BLaER1 (cell line): ENCODE results near the gene GIT2.

ENCODE experiments used
- H3K27ac ChIP-seq: shearing (Covaris generic); formaldehyde crosslinking; 2 replicates; pipeline ENCODE4 v1.8.1; 2022
- H3K27me3 ChIP-seq: shearing (Covaris generic); formaldehyde crosslinking; 2 replicates; pipeline ENCODE4 v1.8.1; 2022
- H3K36me3 ChIP-seq: shearing (Covaris generic); formaldehyde crosslinking; 2 replicates; pipeline ENCODE4 v1.8.1; 2022
- H3K4me1 ChIP-seq: shearing (Covaris generic); formaldehyde crosslinking; 2 replicates; pipeline ENCODE4 v1.8.1; 2022
- H3K4me2 ChIP-seq: shearing (Covaris generic); formaldehyde crosslinking; 2 replicates; pipeline ENCODE4 v1.8.1; 2022
- H3K4me3 ChIP-seq: shearing (Covaris generic); formaldehyde crosslinking; 2 replicates; pipeline ENCODE4 v1.8.1; 2022
- H3K9ac ChIP-seq: shearing (Covaris generic); formaldehyde crosslinking; 2 replicates; pipeline ENCODE4 v1.8.1; 2022
- H3K9me3 ChIP-seq: shearing (Covaris generic); formaldehyde crosslinking; 2 replicates; pipeline ENCODE4 v1.8.1; 2022
- H4K20me1 ChIP-seq: shearing (Covaris generic); formaldehyde crosslinking; 2 replicates; pipeline ENCODE4 v1.8.1; 2022
- Cebpa-rat ChIP-seq: shearing (Covaris generic); IDR thresholded peaks from 2 replicates; pipeline ENCODE4 v1.8.1; 2022

Gene GIT2

DNA sequence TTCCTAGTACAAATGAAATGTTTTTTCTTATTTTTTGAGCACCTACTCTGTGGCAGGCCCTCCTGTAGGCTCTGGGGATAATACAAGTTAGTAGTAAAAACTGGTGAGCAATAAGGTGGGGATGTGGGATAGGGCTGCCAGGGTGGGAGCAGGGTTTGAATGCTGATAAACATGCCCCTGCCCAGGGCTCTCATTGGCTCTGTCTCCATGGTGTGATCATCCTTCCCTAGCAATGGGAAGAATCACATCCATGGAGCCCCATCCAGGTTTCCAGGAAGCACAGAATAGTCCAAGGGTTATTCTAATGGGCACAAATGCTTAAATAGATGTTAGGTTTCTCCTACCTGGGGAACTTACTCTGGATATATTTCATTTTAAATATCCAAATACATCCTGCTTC lies 45.5 kb downstream of the GIT2 start:
- Histone ChIP-seq H3K27ac (no peak overlapping the region), H3K9ac (no peak overlapping the region), H3K36me3 (peaks cover 92% of the 10 kb centered on the region), H3K4me1 (peaks cover 23% of the 10 kb centered on the region), H3K27me3 (no peaks in the 10 kb centered on the region), H3K4me3 (no peak overlapping the region), H3K4me2 (no peak overlapping the region), H3K9me3 (no peaks in the 10 kb centered on the region), H4K20me1 (peaks cover 16% of the 10 kb centered on the region)
- no peak for TF ChIP-seq Cebpa-rat

DNA sequence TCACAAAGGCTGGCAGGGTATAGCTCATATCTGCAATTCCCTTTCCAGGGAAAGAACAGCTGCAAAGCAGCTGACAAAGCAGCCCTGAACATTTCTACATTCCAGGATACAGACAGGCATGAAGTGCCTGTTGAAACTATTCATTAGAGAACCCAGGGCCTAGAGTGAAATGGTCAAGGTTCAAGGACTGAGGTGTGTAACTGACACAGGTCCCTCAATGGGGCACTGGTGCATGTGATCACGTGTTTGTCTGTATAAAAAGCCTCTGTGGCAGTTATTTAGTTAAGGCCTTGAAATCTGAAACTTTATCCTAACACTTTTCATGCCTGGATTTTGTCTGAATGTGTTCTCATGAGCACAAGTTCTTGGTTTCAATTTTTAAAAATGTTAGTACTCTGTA lies 47.1 kb downstream of the GIT2 start:
- H3K27me3 ChIP-seq, result no peaks in the 10 kb centered on the region
- no peak overlapping the region for H3K4me3 ChIP-seq
- peaks cover 23% of the 10 kb centered on the region for H3K4me1 ChIP-seq
- peaks cover 16% of the 10 kb centered on the region for H4K20me1 ChIP-seq
- no peak overlapping the region for H3K4me2 ChIP-seq
- peaks cover 90% of the 10 kb centered on the region for H3K36me3 ChIP-seq
- no peak for TF ChIP-seq Cebpa-rat
- H3K9ac ChIP-seq, result no peak overlapping the region
- H3K9me3 ChIP-seq, result no peaks in the 10 kb centered on the region
- H3K27ac ChIP-seq, result no peak overlapping the region

DNA sequence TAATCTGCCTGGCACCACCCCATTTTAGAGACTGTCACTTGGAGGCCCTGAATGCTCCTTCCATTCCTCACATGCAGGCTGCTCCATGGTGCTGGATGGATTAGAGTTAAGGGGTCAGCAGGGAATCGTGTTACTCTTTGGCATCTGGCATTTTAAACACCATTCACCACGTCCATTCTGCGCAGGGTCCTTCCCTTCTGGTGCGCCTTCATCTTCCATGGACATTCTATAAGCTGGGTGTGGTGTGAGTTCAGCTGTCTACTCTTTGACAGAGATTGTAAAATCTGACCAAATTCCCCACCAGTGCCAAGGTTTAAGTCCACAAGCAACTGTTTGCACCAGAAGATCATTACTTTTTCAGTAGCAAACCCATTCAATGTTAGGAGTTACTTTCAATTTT lies 47.8 kb downstream of the GIT2 start:
- no peak overlapping the region for H3K9ac ChIP-seq
- H3K27ac ChIP-seq, result no peak overlapping the region
- peak overlapping the region; percentile 54 for H3K4me2 ChIP-seq
- H3K9me3 ChIP-seq, result no peaks in the 10 kb centered on the region
- peaks cover 88% of the 10 kb centered on the region for H3K36me3 ChIP-seq
- peaks cover 23% of the 10 kb centered on the region for H3K4me1 ChIP-seq
- no peak for TF ChIP-seq Cebpa-rat
- H4K20me1 ChIP-seq, result peaks cover 16% of the 10 kb centered on the region
- H3K4me3 ChIP-seq, result no peak overlapping the region
- H3K27me3 ChIP-seq, result no peaks in the 10 kb centered on the region

GRCh38 chr12:109947521-109947920 lies 48.6 kb downstream of the GIT2 start:
- peaks cover 26% of the 10 kb centered on the region for H3K4me1 ChIP-seq
- H3K4me2 ChIP-seq, result peak overlapping the region; percentile 54
- no peak overlapping the region for H3K27ac ChIP-seq
- no peaks in the 10 kb centered on the region for H3K27me3 ChIP-seq
- H4K20me1 ChIP-seq, result peaks cover 14% of the 10 kb centered on the region
- H3K9me3 ChIP-seq, result no peaks in the 10 kb centered on the region
- H3K9ac ChIP-seq, result no peak overlapping the region
- TF ChIP-seq Cebpa-rat, result no peak
- H3K36me3 ChIP-seq, result peaks cover 80% of the 10 kb centered on the region
- no peak overlapping the region for H3K4me3 ChIP-seq

DNA sequence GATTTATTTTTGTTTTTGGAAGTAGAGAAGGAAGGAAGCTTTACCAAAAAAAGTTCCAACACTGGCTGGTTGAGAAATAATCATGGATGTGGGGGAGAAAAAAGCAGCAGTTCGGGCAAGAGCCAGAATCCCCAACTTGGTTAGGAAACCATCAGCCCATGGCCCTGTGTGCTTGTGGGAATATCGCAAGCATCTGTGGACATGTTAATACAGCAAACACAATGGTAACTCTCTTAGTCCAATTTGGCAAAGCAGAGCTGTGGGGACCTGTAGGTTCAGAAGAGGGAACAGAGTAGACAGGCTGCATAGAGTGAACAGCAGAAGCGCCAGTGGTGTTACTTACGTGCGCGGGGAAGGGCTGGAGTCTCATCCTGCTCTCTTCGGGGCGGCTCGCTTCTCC lies 49.3 kb downstream of the GIT2 start:
- Histone ChIP-seq H3K9ac (no peak overlapping the region), H3K36me3 (peaks cover 74% of the 10 kb centered on the region), H3K4me3 (no peak overlapping the region)

DNA sequence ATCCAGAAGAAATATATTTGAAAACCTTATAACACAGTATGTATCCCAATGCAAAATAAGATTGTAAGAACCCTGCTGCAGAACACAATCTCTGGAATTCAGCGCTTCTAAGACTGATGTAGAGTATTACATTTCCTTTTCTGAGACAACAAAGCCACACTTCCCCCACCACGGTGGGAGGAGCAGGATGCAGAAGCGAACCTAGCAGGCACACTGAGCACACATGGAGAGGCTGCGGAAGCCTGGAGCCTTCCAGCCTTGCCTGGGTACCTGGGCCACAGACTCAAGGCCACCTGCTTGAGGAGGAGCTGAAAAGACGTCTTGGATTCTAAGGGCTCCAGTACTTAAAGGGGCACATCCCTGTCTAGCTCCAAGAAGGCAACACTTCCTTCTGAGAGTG lies 49.7 kb downstream of the GIT2 start:
- H3K9ac ChIP-seq, result no peak overlapping the region
- H3K27ac ChIP-seq, result peak overlapping the region; percentile 46; the same call in 1 of the 2 replicates
- no peak overlapping the region for H3K4me3 ChIP-seq
- no peaks in the 10 kb centered on the region for H3K27me3 ChIP-seq
- peak overlapping the region; percentile 54 for H3K4me2 ChIP-seq
- no peaks in the 10 kb centered on the region for H3K9me3 ChIP-seq
- peaks cover 70% of the 10 kb centered on the region for H3K36me3 ChIP-seq
- H3K4me1 ChIP-seq, result peaks cover 36% of the 10 kb centered on the region
- TF ChIP-seq Cebpa-rat, result no peak
- peaks cover 5% of the 10 kb centered on the region; the same call in 1 of the 2 replicates for H4K20me1 ChIP-seq

More for the DNA sequence above, 49.3 kb downstream of the GIT2 start:
- Histone ChIP-seq H4K20me1 (peaks cover 8% of the 10 kb centered on the region), H3K27ac (peak overlapping the region; percentile 46; the same call in 1 of the 2 replicates), H3K9me3 (no peaks in the 10 kb centered on the region), H3K4me1 (peaks cover 32% of the 10 kb centered on the region), H3K4me2 (peak overlapping the region; percentile 54), H3K27me3 (no peaks in the 10 kb centered on the region)
- no peak for TF ChIP-seq Cebpa-rat

- no peak overlapping the region for H3K27ac ChIP-seq
- no peak overlapping the region for H3K9ac ChIP-seq
- TF ChIP-seq Cebpa-rat, result no peak
Measured at GRCh38 chr12:109944561-109945359, 51.4 kb downstream of the GIT2 start.

DNA sequence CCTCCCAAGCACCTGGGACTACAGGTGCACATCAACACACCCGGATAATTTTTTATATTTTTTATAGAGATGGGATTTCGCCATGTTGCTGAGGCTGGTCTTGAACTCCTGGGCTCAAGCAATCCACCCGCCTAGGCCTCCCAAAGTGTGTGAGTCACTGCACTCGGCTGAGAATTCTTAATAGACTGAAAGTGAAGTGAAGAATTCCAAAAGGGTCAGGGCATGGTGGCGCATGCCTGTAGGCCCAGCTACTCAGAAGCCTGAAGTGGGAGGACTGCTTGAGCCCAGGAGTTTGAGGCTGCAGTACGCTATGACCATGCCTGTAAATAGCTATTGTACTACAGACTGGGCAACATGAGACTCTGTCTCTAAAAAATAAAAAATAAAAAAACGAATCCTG lies 52.4 kb downstream of the GIT2 start:
- Histone ChIP-seq H3K9me3 (no peaks in the 10 kb centered on the region), H3K4me3 (no peak overlapping the region), H3K27ac (no peak overlapping the region), H4K20me1 (no peaks in the 10 kb centered on the region), H3K27me3 (no peaks in the 10 kb centered on the region), H3K36me3 (peaks cover 51% of the 10 kb centered on the region), H3K9ac (no peak overlapping the region), H3K4me2 (no peak overlapping the region), H3K4me1 (peaks cover 49% of the 10 kb centered on the region)
- TF ChIP-seq Cebpa-rat, result no peak

More at GRCh38 chr12:109944561-109945359, 51.4 kb downstream of the GIT2 start:
- Histone ChIP-seq H4K20me1 (no peaks in the 10 kb centered on the region), H3K4me3 (no peak overlapping the region), H3K27me3 (no peaks in the 10 kb centered on the region), H3K4me1 (peaks cover 48% of the 10 kb centered on the region), H3K36me3 (peaks cover 52% of the 10 kb centered on the region), H3K4me2 (no peak overlapping the region), H3K9me3 (no peaks in the 10 kb centered on the region)

- Histone ChIP-seq H3K4me1 (peaks cover 34% of the 10 kb centered on the region), H3K9ac (no peak overlapping the region), H3K4me3 (no peak overlapping the region), H3K27me3 (no peaks in the 10 kb centered on the region), H3K27ac (no peak overlapping the region), H4K20me1 (no peaks in the 10 kb centered on the region), H3K36me3 (peaks cover 57% of the 10 kb centered on the region), H3K9me3 (no peaks in the 10 kb centered on the region), H3K4me2 (no peak overlapping the region)
- TF ChIP-seq Cebpa-rat, result no peak
Measured at GRCh38 chr12:109940339-109940923, 55.7 kb downstream of the GIT2 start.

GRCh38 chr12:109939504-109939903 lies 56.7 kb downstream of the GIT2 start:
- no peak overlapping the region for H3K27ac ChIP-seq
- H3K4me2 ChIP-seq, result no peak overlapping the region
- no peaks in the 10 kb centered on the region for H3K9me3 ChIP-seq
- H3K4me3 ChIP-seq, result no peak overlapping the region
- peaks cover 43% of the 10 kb centered on the region for H3K4me1 ChIP-seq
- H3K9ac ChIP-seq, result no peak overlapping the region
- TF ChIP-seq Cebpa-rat, result no peak
- no peaks in the 10 kb centered on the region for H4K20me1 ChIP-seq
- no peaks in the 10 kb centered on the region for H3K27me3 ChIP-seq
- H3K36me3 ChIP-seq, result peaks cover 57% of the 10 kb centered on the region
